Endometrium (tissue), 2 donors: Measurements from ENCODE around the gene IFNLR1.

Source experiments
- FAIRE-seq: peaks from 2 replicates; lab custom pipeline; 2012; peaks lifted over from hg19 to GRCh38; lab: Jason Lieb, UNC
- donor health status: control.
- donor health status: control.

Gene IFNLR1

GRCh38 chr1:24175033-24175755 is 11.9 kb downstream of the IFNLR1 start:
- FAIRE-seq: no peak

GRCh38 chr1:24173638-24174575 is 13.2 kb downstream of the IFNLR1 start:
- FAIRE-seq: no peak

GRCh38 chr1:24172598-24172997 is 14.5 kb downstream of the IFNLR1 start:
- no peak for FAIRE-seq

- no peak for FAIRE-seq
Observed at GRCh38 chr1:24169286-24169685, 17.8 kb downstream of the IFNLR1 start.

- FAIRE-seq: no peak
Observed at GRCh38 chr1:24168245-24168644, 18.8 kb downstream of the IFNLR1 start.

- no peak for FAIRE-seq
Observed at GRCh38 chr1:24167008-24167407, 20.1 kb downstream of the IFNLR1 start.

GRCh38 chr1:24165500-24165899 is 21.6 kb downstream of the IFNLR1 start:
- FAIRE-seq: no peak

GRCh38 chr1:24164004-24164403 is 23.1 kb downstream of the IFNLR1 start:
- no peak for FAIRE-seq

GRCh38 chr1:24162201-24162600 is 24.9 kb downstream of the IFNLR1 start:
- FAIRE-seq: no peak

GRCh38 chr1:24161270-24161669 is 25.8 kb downstream of the IFNLR1 start:
- FAIRE-seq: no peak

GRCh38 chr1:24159366-24159765 is 27.7 kb downstream of the IFNLR1 start:
- no peak for FAIRE-seq

- FAIRE-seq: no peak
Observed at GRCh38 chr1:24157918-24158481, 29.1 kb downstream of the IFNLR1 start.

GRCh38 chr1:24156542-24157260 is 30.4 kb downstream of the IFNLR1 start:
- FAIRE-seq: no peak

GRCh38 chr1:24155011-24155782 is 31.9 kb downstream of the IFNLR1 start:
- FAIRE-seq: no peak

GRCh38 chr1:24154215-24154614 is 32.9 kb downstream of the IFNLR1 start:
- no peak for FAIRE-seq

- FAIRE-seq: no peak
Observed at GRCh38 chr1:24152631-24153494, 34.2 kb downstream of the IFNLR1 start.

- no peak for FAIRE-seq
Observed at GRCh38 chr1:24151175-24151533, 35.9 kb downstream of the IFNLR1 start.

GRCh38 chr1:24150234-24151174 is 36.6 kb downstream of the IFNLR1 start:
- FAIRE-seq: no peak

GRCh38 chr1:24149866-24150233 is 37.2 kb downstream of the IFNLR1 start:
- no peak for FAIRE-seq

GRCh38 chr1:24147816-24148215 is 39.3 kb downstream of the IFNLR1 start:
- no peak for FAIRE-seq
